ENCODE data around the gene FGA. TPM values are rescaled to one million over a fixed set of nuclear protein-coding genes. Genes with fewer than 3 reads are reported as not detected.
"Not testable (repeated sequence)": the region's sequence is repeated elsewhere in the genome, so short reads cannot be mapped to it uniquely, and the experiment has no call there.

FGA gene
- total and polyA plus RNA-seq, 9 donors = 0.25 to 8.4 (median 2.4) TPM; not detected in 4

DNA sequence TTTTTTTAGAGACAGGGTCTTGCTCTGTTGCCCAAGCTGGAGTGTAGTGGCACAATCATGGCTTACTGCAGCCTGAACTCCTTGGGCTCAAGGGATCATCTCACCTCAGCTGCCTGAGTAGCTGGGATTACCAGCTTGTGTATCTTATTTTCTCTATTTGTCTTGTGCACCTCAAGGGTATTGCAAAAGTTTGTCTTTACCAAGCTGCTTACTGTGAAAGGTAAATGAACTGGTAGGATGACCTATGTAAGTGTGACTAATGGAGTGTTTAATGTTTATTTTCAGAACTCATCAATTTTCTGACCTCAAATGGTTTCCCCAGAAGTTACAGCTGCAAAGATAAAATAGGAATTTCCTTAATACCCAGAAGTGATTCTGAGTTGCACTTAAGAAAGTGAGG lies 5.3 kb upstream of the FGA start:
- Histone ChIP-seq H3K27ac (no peak overlapping the region), H3K36me3 (no peaks in the 10 kb centered on the region), H3K4me1 (ENCODE audit: insufficient read depth) (no peaks in the 10 kb centered on the region), H3K4me3 (no peak overlapping the region), H3K27me3 (no peaks in the 10 kb centered on the region), H3K9me3 (no peaks in the 10 kb centered on the region)
- no peak for TF ChIP-seq EP300 (IDR thresholded peaks at IDR 0.05)
- no peak for TF ChIP-seq POLR2A (IDR thresholded peaks at IDR 0.05)
- TF ChIP-seq, protein P1, sequence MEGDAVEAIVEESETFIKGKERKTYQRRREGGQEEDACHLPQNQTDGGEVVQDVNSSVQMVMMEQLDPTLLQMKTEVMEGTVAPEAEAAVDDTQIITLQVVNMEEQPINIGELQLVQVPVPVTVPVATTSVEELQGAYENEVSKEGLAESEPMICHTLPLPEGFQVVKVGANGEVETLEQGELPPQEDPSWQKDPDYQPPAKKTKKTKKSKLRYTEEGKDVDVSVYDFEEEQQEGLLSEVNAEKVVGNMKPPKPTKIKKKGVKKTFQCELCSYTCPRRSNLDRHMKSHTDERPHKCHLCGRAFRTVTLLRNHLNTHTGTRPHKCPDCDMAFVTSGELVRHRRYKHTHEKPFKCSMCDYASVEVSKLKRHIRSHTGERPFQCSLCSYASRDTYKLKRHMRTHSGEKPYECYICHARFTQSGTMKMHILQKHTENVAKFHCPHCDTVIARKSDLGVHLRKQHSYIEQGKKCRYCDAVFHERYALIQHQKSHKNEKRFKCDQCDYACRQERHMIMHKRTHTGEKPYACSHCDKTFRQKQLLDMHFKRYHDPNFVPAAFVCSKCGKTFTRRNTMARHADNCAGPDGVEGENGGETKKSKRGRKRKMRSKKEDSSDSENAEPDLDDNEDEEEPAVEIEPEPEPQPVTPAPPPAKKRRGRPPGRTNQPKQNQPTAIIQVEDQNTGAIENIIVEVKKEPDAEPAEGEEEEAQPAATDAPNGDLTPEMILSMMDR (IDR thresholded peaks at IDR 0.05) = no peak
- DNase-seq = no peak
- intact Hi-C loops (cut with DNase I) = no loop called here

DNA sequence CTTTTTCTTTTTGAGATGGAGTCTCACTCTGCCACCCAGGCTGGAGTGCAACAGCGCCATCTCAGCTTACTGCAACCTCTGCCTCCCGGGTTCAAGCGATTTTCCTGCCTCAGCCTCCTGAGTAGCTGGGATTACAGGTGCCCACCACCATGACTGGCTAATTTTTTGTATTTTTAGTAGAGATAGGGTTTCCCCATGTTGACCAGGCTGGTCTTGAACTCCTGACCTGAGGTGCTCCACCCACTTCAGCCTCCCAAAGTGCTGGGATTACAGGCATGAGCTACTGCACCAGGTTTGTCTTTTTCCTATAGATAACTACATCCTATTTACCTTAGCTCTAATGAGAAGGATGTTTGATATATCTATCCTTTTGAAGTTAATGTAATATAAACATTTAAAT lies 3.8 kb upstream of the FGA start:
- H3K4me3 ChIP-seq; H3K27me3 ChIP-seq; H3K9me3 ChIP-seq; H3K4me1 ChIP-seq (ENCODE audit: insufficient read depth); DNase-seq; intact Hi-C loops (cut with DNase I); H3K36me3 ChIP-seq; H3K27ac ChIP-seq: not testable (repeated sequence)
- 88 to 96% (median 93%) methylated on average over 3 of the region's 3 CpGs for WGBS, 3 donors

GRCh38 chr4:154593868-154594267 lies 3.3 kb upstream of the FGA start:
- Histone ChIP-seq H3K27me3 (no peaks in the 10 kb centered on the region), H3K4me3 (no peak overlapping the region), H3K4me1 (ENCODE audit: insufficient read depth) (no peaks in the 10 kb centered on the region), H3K9me3 (no peaks in the 10 kb centered on the region), H3K36me3 (no peaks in the 10 kb centered on the region), H3K27ac (no peak overlapping the region)
- no peak for TF ChIP-seq POLR2A (IDR thresholded peaks at IDR 0.05)
- TF ChIP-seq EP300 (IDR thresholded peaks at IDR 0.05) = no peak
- TF ChIP-seq, protein P1 (IDR thresholded peaks at IDR 0.05) = no peak
- no peak for DNase-seq
- intact Hi-C loops (cut with DNase I) = no loop called here
- WGBS, 3 donors = 30 to 71% (median 32%) methylated on average over 2 of the region's 2 CpGs

DNA sequence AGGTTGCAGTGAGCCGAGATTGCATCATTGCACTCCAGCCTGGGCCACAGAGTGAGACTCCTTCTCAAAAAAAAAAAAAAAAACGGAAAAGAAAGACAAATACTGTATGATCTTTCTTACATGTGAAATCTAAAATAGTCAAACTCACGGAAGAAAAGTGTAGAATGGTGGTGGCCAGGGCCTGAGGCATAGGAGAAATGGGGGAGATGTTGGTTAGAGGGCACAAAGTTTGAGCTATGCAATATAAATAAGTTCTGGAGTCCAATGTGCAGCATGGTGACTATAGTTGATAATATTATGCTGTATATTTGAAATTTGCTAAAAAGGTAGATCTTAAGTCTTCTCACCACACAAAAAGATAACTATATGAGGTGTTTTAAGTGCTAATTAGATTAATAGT lies 1.3 kb upstream of the FGA start:
- no peaks in the 10 kb centered on the region for H3K9me3 ChIP-seq
- no peak overlapping the region for H3K4me3 ChIP-seq
- intact Hi-C loops (cut with DNase I) = no loop called here
- H3K4me1 ChIP-seq (ENCODE audit: insufficient read depth) = no peaks in the 10 kb centered on the region
- 66 to 78% (median 73%) methylated on average over 3 of the region's 3 CpGs for WGBS, 3 donors
- no peaks in the 10 kb centered on the region for H3K36me3 ChIP-seq
- H3K27ac ChIP-seq = no peak overlapping the region
- no peak for DNase-seq
- TF ChIP-seq POLR2A (IDR thresholded peaks at IDR 0.05) (no peak), EP300 (IDR thresholded peaks at IDR 0.05) (no peak)
- TF ChIP-seq, protein P1 (IDR thresholded peaks at IDR 0.05) = no peak
- no peaks in the 10 kb centered on the region for H3K27me3 ChIP-seq

GRCh38 chr4:154589296-154590197 lies 995 bp downstream of the FGA start:
- no peaks in the 10 kb centered on the region for H3K4me1 ChIP-seq (ENCODE audit: insufficient read depth)
- intact Hi-C loops (cut with DNase I) = no loop called here
- no peak overlapping the region for H3K4me3 ChIP-seq
- H3K27ac ChIP-seq = no peak overlapping the region
- 48 to 63% (median 51%) methylated on average over 7 of the region's 7 CpGs for WGBS, 3 donors
- DNase-seq = no peak
- no peaks in the 10 kb centered on the region for H3K36me3 ChIP-seq
- TF ChIP-seq EP300 (IDR thresholded peaks at IDR 0.05) (no peak), POLR2A (IDR thresholded peaks at IDR 0.05) (no peak)
- TF ChIP-seq, protein P1 (IDR thresholded peaks at IDR 0.05) = no peak
- H3K9me3 ChIP-seq = no peaks in the 10 kb centered on the region
- no peaks in the 10 kb centered on the region for H3K27me3 ChIP-seq

Data from ovary (tissue), 9 donors.